ENCODE measurements around the gene ALMS1. TPM values are rescaled to one million over a fixed set of nuclear protein-coding genes. Genes with fewer than 3 reads are reported as not detected.

The ALMS1 gene
- total and polyA plus RNA-seq, 2 of the 8 experiments (the other 6 are each of a cell fraction or from before 2014, with no cell fraction given): 21.8 to 45.6 TPM

GRCh38 chr2:73575261-73575660 is 189.6 kb downstream of the ALMS1 start (continued):
- TF ChIP-seq TBP (IDR thresholded peaks at IDR 0.05; ENCODE audit: low read depth, low read length) (no peak), EZH2 (IDR thresholded peaks at IDR 0.05; ENCODE audit: low read depth, low read length, severe bottlenecking) (no peak), JUND (IDR thresholded peaks at IDR 0.05; ENCODE audit: low read length) (no peak), CREB1 (IDR thresholded peaks at IDR 0.05) (no peak), RXRA (IDR thresholded peaks at IDR 0.05; ENCODE audit: insufficient read depth, low read depth, low read length) (no peak)
